Adipose tissue (tissue), 3 donors: ENCODE data around the gene MTHFD1L. TPM values are rescaled to one million over a fixed set of nuclear protein-coding genes. Genes with fewer than 3 reads are reported as not detected.

ENCODE experiments used
- H3K27ac ChIP-seq: one replicate; pipeline ENCODE4 v1.5.1; 2013; ENCODE audit warnings: low read depth, low read length
- WGBS, 3 donors: extraction: QIAGEN DNeasy Blood & Tissue Kit; methylation state at CpG; one replicate each; pipeline ENCODE4 v1.1.7; 2013; 5-methylcytosine and 5-hydroxymethylcytosine counted together
- polyA plus RNA-seq, 3 donors: library from polyadenylated mRNA; stranded (reverse); fragments of 200-250 nt; gene quantifications; one replicate each; pipeline ENCODE4 v1.2.3, GENCODE V29; 2013
- donor health status: healthy with polysubstance abuse.
- donor health status: Bipolar disorder and iron deficiency.
- donor health status: healthy.

MTHFD1L gene
- polyA plus RNA-seq, 3 donors = 3.9 to 11.3 (median 4.4) TPM

GRCh38 chr6:151088963-151089362 is 223.5 kb downstream of the MTHFD1L start:
- 72 to 97% (median 93%) methylated on average over 3 of the region's 3 CpGs for WGBS, 3 donors
- H3K27ac ChIP-seq = no peak overlapping the region

GRCh38 chr6:151089978-151090377 is 224.5 kb downstream of the MTHFD1L start:
- WGBS, 3 donors = 87 to 97% (median 91%) methylated on average over 4 of the region's 4 CpGs
- H3K27ac ChIP-seq = no peak overlapping the region

GRCh38 chr6:151091571-151091970 is 226.1 kb downstream of the MTHFD1L start:
- H3K27ac ChIP-seq = no peak overlapping the region
- WGBS, 3 donors = 75 to 93% (median 90%) methylated on average over 4 of the region's 4 CpGs

- WGBS, 3 donors = 51 to 86% (median 69%) methylated on average over 5 of the region's 5 CpGs
Measured at GRCh38 chr6:151092591-151092990, 227.1 kb downstream of the MTHFD1L start.

GRCh38 chr6:151093706-151094105 is 228.2 kb downstream of the MTHFD1L start:
- no peak overlapping the region for H3K27ac ChIP-seq
- 82 to 95% (median 91%) methylated on average over 5 of the region's 5 CpGs for WGBS, 3 donors

More at GRCh38 chr6:151092591-151092990, 227.1 kb downstream of the MTHFD1L start:
- no peak overlapping the region for H3K27ac ChIP-seq

GRCh38 chr6:151095538-151096254 is 230.2 kb downstream of the MTHFD1L start:
- 94% methylated on average over 6 of the region's 6 CpGs for WGBS, 3 donors
- H3K27ac ChIP-seq = no peak overlapping the region

GRCh38 chr6:151096255-151096612 is 230.7 kb downstream of the MTHFD1L start:
- WGBS, 3 donors = 63 to 77% (median 65%) methylated on average over 4 of the region's 4 CpGs
- no peak overlapping the region for H3K27ac ChIP-seq

- 88 to 92% (median 91%) methylated on average over 8 of the region's 8 CpGs for WGBS, 3 donors
- no peak overlapping the region for H3K27ac ChIP-seq
Measured at GRCh38 chr6:151096691-151097606, 231.4 kb downstream of the MTHFD1L start.

- H3K27ac ChIP-seq = no peak overlapping the region
- WGBS, 3 donors = 79 to 95% (median 89%) methylated on average over 4 of the region's 4 CpGs
Measured at GRCh38 chr6:151098166-151098565, 232.7 kb downstream of the MTHFD1L start.

- WGBS, 3 donors = 68 to 90% (median 73%) methylated on average over 2 of the region's 2 CpGs
- no peak overlapping the region for H3K27ac ChIP-seq
Measured at GRCh38 chr6:151100326-151100725, 234.8 kb downstream of the MTHFD1L start.

GRCh38 chr6:151101161-151101815 is 235.8 kb downstream of the MTHFD1L start:
- WGBS, 3 donors = 57 to 77% (median 59%) methylated on average over 6 of the region's 6 CpGs
- no peak overlapping the region for H3K27ac ChIP-seq

GRCh38 chr6:151101816-151102694 is 236.6 kb downstream of the MTHFD1L start:
- H3K27ac ChIP-seq = no peak overlapping the region
- WGBS, 3 donors = 78 to 82% (median 80%) methylated on average over 10 of the region's 10 CpGs

GRCh38 chr6:151103266-151103665 is 237.8 kb downstream of the MTHFD1L start:
- no peak overlapping the region for H3K27ac ChIP-seq
- WGBS, 3 donors = 84 to 87% (median 84%) methylated on average over 4 of the region's 4 CpGs

GRCh38 chr6:151107897-151108427 is 242.5 kb downstream of the MTHFD1L start:
- WGBS, 3 donors = 49 to 74% (median 62%) methylated on average over 4 of the region's 4 CpGs
- H3K27ac ChIP-seq = no peak overlapping the region

- WGBS, 3 donors = 67 to 83% (median 80%) methylated on average over 6 of the region's 6 CpGs
- H3K27ac ChIP-seq = no peak overlapping the region
Measured at GRCh38 chr6:151108548-151108947, 243.0 kb downstream of the MTHFD1L start.

- WGBS, 3 donors = 79 to 86% (median 83%) methylated on average over 8 of the region's 8 CpGs
Measured at GRCh38 chr6:151109361-151109760, 243.9 kb downstream of the MTHFD1L start.

GRCh38 chr6:151109869-151110575 is 244.5 kb downstream of the MTHFD1L start:
- 81 to 84% (median 81%) methylated on average over 11 of the region's 11 CpGs for WGBS, 3 donors
- H3K27ac ChIP-seq = no peak overlapping the region

More at GRCh38 chr6:151109361-151109760, 243.9 kb downstream of the MTHFD1L start:
- no peak overlapping the region for H3K27ac ChIP-seq
